ENCODE measurements around the gene ELMO1. TPM values are rescaled to one million over a fixed set of nuclear protein-coding genes. Genes with fewer than 3 reads are reported as not detected.

Gene ELMO1
- total and polyA plus RNA-seq, 2 donors from 2014 or later: 6.0 to 35.4 TPM

DNA sequence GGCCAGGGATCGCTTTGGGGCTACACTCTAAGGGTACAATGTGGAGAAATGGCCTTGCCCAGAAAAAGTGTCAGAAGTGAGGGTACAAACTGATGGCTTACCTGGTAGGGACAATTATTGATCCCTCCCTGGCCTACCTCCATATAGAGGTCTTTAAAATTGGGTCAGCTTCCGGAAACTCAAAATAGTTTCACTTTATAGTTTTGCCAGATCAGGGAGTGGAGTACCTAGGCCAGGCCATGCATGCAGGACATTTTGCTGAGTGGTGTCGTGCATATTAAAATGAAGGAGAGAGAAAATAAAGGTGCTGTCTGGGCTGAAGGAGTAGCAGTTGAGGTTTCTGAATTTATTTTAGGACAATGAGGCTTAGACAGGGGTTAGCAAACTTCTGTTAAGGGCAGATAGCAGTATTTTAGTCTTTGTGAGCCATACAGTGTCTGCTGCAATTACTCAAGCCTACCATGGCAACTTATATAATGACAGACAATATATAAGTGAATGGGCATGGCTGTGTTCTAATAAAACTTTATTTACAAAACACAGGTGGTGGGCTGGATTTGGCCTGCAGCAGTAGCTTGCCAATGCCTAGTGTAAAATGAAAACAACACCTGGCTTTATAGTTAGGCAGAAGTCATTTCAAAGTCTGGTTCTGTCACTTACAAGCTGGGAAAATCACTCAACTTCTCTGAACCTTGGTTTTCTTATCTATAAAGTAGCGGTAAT, 547.5 kb downstream of the ELMO1 start:
- FAIRE-seq (no peak), DNase-seq (no peak)
- no peaks in the 10 kb centered on the region for H3K36me3 ChIP-seq (ENCODE audit: control insufficient read depth in 2 of 3, insufficient read depth in 3 of 3, low read length in 3 of 3)
- H3K9me3 ChIP-seq (ENCODE audit: control insufficient read depth in 2 of 3, insufficient read depth in 1 of 3, low read length in 3 of 3): no peaks in the 10 kb centered on the region
- H3K27ac ChIP-seq (ENCODE audit: low read depth in 2 of 2, low read length in 2 of 2): no peak overlapping the region
- no peak overlapping the region for H3K9ac ChIP-seq (ENCODE audit: low read length in 3 of 3)
- peaks cover 0 to 16% (median 5%) of the 10 kb centered on the region in 3 donors for H3K4me1 ChIP-seq (ENCODE audit: control insufficient read depth in 2 of 3, insufficient read depth in 2 of 3, low read depth in 1 of 3, low read length in 3 of 3)
- H3K27me3 ChIP-seq (ENCODE audit: control insufficient read depth, insufficient read depth, low read length): no peaks in the 10 kb centered on the region
- TF ChIP-seq CTCF (IDR thresholded peaks at IDR 0.05; ENCODE audit: borderline replicate concordance, extremely low read depth, insufficient read depth): no peak
- intact Hi-C loops (cut with DNase I): no loop called here
- H3K4me3 ChIP-seq (ENCODE audit: low read length in 3 of 3): no peak overlapping the region

- TF ChIP-seq CTCF (IDR thresholded peaks at IDR 0.05; ENCODE audit: borderline replicate concordance, extremely low read depth, insufficient read depth): no peak
- Histone ChIP-seq H3K27me3 (ENCODE audit: control insufficient read depth, insufficient read depth, low read length) (no peaks in the 10 kb centered on the region), H3K36me3 (ENCODE audit: control insufficient read depth in 2 of 3, insufficient read depth in 3 of 3, low read length in 3 of 3) (no peaks in the 10 kb centered on the region), H3K4me1 (ENCODE audit: control insufficient read depth in 2 of 3, insufficient read depth in 2 of 3, low read depth in 1 of 3, low read length in 3 of 3) (no peaks in the 10 kb centered on the region), H3K9me3 (ENCODE audit: control insufficient read depth in 2 of 3, insufficient read depth in 1 of 3, low read length in 3 of 3) (no peaks in the 10 kb centered on the region), H3K27ac (ENCODE audit: low read depth in 2 of 2, low read length in 2 of 2) (no peak overlapping the region), H3K9ac (ENCODE audit: low read length in 3 of 3) (no peak overlapping the region), H3K4me3 (ENCODE audit: low read length in 3 of 3) (no peak overlapping the region)
- DNase-seq: no peak
- intact Hi-C loops (cut with DNase I): no loop called here
- FAIRE-seq: no peak
Observed at GRCh38 chr7:36898186-36898585, 550.5 kb downstream of the ELMO1 start.

DNA sequence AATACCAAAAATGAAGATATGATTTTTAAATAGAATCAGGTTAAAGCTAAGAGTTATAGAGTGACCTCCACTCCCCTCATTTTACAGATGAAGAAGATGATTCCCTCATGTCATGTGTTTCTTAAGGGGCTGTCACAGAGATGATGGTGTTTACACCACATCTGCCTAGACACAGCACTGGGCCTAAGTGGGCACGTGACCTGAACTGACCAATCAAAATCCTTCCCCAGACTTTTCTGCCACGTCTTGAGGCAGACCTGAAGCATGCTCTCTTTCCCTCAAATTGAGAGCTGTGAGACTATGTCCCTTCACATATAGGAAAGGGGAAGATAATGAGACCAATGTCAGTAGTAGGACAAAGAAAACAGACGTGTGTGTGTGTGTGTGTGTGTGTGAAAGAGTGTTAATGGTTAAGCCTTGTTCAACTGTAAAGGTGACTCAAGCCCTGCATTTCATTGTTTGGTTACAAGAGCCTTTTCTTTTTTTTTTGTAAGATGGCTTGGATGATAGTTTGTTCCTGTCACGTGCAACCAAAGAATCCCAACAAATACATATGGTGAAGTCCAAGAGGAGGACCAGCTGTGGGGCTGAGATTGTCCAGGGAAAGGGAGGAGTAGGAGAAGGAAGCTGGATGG, 551.6 kb downstream of the ELMO1 start:
- intact Hi-C loops (cut with DNase I): no loop called here
- no peak for FAIRE-seq
- H3K36me3 ChIP-seq (ENCODE audit: control insufficient read depth in 2 of 3, insufficient read depth in 3 of 3, low read length in 3 of 3): no peaks in the 10 kb centered on the region

More for the DNA sequence above, 551.6 kb downstream of the ELMO1 start:
- H3K4me1 ChIP-seq (ENCODE audit: control insufficient read depth in 2 of 3, insufficient read depth in 2 of 3, low read depth in 1 of 3, low read length in 3 of 3): no peaks in the 10 kb centered on the region
- DNase-seq: peak in 1 of 5 donors; percentile 19
- H3K9me3 ChIP-seq (ENCODE audit: control insufficient read depth in 2 of 3, insufficient read depth in 1 of 3, low read length in 3 of 3): no peaks in the 10 kb centered on the region
- H3K4me3 ChIP-seq (ENCODE audit: low read length in 3 of 3): no peak overlapping the region
- H3K9ac ChIP-seq (ENCODE audit: low read length in 3 of 3): no peak overlapping the region
- no peak for TF ChIP-seq CTCF (IDR thresholded peaks at IDR 0.05; ENCODE audit: borderline replicate concordance, extremely low read depth, insufficient read depth)
- no peaks in the 10 kb centered on the region for H3K27me3 ChIP-seq (ENCODE audit: control insufficient read depth, insufficient read depth, low read length)
- no peak overlapping the region for H3K27ac ChIP-seq (ENCODE audit: low read depth in 2 of 2, low read length in 2 of 2)

Measured in kidney (tissue), 14 donors.